GM12875 (cell line): Measurements from ENCODE around the gene FAM110A.
A peak's percentile ranks its signal among the peaks of the same experiment; 100 is the strongest.

Experiments
- H3K4me3 ChIP-seq: one replicate; pipeline ENCODE4 v1.5.1; 2011; ENCODE audit warnings: low read depth, low read length, control low read depth
- CTCF ChIP-seq: IDR thresholded peaks from 2 replicates; pipeline ENCODE4 v1.5.1; 2011; ENCODE audit warnings: low read depth, mild to moderate bottlenecking, control low read depth, inconsistent platforms, low read length, moderate library complexity, borderline replicate concordance; ENCODE audit not compliant: insufficient read depth

Gene FAM110A

GRCh38 chr20:869606-870005, 36.1 kb downstream of the FAM110A start:
- no peak overlapping the region for H3K4me3 ChIP-seq
- no peak for TF ChIP-seq CTCF

DNA sequence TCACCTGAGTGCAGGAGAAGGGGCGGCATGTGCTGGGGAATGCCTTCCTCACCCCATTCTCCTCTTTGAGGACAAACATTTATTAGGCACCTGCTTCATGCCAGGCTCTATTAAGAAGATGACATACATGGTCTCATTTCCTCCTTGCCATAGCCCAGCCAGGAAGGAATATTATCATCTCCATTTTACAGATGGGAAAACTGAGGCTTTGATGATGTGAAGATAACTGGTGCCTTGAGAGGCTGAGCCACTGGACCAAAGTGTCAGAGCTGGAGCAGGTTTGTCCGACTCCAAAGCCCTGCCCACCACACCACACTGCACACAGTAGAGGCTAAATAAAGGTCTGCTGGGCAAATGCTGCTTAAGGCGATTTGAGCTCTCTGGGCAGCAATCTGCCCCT, 37.2 kb downstream of the FAM110A start:
- no peak overlapping the region for H3K4me3 ChIP-seq
- TF ChIP-seq CTCF, result no peak

DNA sequence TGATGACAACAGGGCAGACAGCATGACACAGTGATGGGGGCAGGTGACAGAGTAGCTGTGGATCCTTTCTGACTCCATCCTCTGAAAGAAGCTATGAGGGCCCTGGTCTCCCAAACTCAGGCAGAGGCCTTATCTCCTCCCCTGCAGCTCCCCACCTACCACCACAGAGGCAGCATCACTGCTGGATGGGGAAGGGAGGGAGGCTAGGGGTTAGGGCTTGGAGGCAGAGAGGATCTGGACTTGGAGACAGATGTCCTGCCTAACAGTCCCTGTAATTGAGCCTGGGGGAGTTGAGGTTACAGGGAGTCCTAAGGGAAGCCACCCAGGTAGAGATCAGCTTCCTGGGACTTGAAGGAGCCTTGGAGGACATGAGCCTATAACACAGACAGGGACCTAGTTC, 37.9 kb downstream of the FAM110A start:
- H3K4me3 ChIP-seq, result no peak overlapping the region
- TF ChIP-seq CTCF, result no peak

DNA sequence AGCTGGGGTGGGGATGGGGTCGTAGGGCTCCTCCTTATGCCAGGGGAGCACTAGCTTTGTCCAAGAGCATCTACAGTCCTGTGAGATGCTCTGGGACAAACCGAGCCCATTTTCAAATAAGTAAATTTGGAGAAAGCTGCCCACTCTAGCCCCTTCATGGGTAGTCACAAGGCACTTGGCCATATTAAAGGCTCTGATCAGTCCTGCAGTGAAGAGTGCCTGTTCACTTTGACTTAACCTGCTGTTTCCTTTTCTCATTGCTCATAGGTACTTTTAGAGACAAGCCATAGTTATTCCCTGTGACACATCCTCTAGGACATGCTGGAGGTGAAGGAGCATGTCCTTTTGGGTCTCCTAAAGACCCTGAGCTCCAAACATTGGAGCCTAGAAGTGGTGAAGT, 38.4 kb downstream of the FAM110A start:
- H3K4me3 ChIP-seq, result no peak overlapping the region
- no peak for TF ChIP-seq CTCF

GRCh38 chr20:872855-873520, 39.5 kb downstream of the FAM110A start:
- no peak overlapping the region for H3K4me3 ChIP-seq

DNA sequence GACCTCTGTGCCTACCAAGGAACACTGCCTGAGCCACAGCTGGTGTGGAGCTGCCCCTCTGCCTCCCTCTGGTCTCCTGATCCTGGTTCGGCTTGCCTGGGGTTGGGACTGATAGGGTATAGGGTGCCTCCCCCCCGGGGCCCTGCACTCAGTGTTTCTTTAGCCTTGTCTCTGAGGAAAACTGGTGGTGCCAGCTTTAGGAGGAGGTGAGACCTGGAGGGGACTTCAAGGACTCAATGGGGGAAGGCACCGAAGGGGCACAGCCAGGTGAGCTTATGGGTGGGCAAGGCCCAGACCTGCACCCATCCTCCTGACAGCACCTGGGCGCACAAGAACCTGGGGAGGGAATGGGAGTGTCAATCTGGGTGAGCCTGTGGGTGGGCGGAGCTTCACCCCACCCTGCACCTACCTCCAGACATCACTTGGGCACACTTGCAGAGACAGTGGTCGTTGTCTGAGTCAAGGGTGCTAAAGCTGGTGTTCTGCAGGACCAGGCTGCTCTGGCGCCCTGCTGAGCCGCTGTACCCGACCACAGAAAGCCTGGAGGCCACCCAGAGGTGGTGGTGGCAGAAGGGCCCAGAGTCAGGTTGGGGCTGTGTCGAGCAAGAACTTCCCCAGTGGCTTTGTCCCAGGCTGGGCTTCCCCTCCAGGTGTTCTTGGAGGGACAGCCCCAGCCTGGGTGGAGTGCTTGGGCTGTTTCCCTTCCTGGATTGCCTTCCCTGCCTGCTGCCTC, 40.5 kb downstream of the FAM110A start:
- TF ChIP-seq CTCF, result no peak
- H3K4me3 ChIP-seq, result no peak overlapping the region

More at GRCh38 chr20:872855-873520, 39.5 kb downstream of the FAM110A start:
- TF ChIP-seq CTCF, result 0 out of 2 replicates have a peak, but pooled peaks have one; percentile 2

GRCh38 chr20:875115-875514, 41.6 kb downstream of the FAM110A start:
- TF ChIP-seq CTCF, result no peak
- no peak overlapping the region for H3K4me3 ChIP-seq
